Suppressor macrophage (primary cell): ENCODE results near the gene MCUB.

Experiments used
- DNase-seq, 4 experiments: peaks; one replicate each; pipeline ENCODE4 v3.0.0-alpha.2; 2020 to 2022

The MCUB gene

DNA sequence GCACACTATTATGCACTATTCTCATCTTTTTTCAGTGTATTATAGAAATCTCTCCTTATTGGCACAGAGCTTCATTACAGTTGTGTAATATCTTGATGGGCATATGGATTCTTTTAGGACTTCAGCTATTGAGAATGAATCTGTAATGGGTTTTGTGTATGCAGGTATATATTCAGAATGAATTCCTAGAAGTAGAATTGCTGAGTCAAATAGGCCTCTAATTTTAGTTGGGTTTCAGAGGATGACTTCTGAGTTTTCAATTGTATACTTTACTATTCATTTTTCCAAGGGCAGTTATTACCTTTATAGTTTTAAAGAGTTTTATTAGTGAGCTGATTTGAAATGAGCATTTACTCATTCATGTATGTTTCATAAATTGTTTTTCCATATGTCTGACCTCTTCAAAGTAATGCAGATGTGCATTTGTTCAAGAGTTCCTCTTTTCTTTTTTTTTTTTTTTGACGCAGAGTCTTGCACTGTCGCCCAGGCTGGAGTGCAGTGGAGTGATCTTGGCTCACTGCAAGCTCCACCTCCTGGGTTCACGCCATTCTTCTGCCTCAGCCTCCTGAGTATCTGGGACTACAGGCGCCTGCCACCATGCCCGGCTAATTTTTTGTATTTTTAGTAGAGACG is 123.7 kb downstream of the MCUB start:
- DNase-seq, result peak in 2 of 4 experiments; percentile 33 to 35

DNA sequence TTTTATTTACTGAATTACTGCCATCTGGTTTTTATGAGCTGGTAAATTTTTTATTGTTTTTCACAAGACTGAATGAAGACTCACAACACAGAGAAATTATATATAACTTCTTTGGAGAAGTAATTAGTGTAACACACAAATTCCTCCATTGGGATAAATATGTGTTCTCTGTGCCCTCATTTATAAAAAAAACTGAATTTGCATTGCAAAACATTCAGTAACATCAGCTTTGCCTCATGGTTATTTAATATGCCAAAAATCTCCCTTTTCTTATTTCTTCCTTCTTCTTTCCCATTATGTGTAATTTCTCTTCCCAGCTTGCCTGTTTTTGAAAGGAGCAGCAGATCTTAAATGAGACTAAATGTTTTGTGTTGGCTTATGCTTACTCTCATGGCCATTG is 124.7 kb downstream of the MCUB start:
- DNase-seq, result no peak

DNA sequence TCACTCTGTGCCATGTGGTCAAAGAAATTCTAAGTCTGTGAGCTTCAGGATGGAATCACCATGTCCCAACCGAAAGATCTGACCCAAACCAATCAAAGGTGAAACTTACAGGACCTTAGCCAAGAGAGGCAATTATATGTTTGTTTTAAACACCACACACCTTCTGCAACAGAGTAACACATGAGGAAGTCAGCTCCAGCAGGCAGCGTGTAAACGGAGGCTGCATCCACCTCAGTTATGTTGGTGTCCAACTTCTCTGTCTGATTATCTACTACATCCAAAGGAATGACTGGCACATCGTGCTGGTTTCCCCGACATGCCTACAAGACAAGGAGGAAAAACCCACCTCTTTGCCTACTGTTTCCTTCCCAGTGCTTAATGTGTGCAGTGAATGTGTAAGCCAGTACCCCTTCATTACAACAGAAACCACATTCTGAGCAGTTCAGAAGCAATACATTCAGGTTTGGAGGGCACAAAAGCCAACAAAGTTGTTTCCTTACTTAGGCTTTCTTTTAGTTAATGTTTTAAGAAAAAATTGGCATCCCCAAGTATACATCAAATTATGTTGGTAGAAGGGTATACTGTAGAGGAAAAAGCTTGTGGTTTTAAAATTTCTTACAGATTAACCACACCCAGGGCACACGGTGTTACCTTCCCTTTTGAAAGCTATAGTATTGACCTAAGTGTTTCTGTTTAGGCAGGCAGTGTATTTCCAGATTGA is 130.8 kb downstream of the MCUB start:
- no peak for DNase-seq

DNA sequence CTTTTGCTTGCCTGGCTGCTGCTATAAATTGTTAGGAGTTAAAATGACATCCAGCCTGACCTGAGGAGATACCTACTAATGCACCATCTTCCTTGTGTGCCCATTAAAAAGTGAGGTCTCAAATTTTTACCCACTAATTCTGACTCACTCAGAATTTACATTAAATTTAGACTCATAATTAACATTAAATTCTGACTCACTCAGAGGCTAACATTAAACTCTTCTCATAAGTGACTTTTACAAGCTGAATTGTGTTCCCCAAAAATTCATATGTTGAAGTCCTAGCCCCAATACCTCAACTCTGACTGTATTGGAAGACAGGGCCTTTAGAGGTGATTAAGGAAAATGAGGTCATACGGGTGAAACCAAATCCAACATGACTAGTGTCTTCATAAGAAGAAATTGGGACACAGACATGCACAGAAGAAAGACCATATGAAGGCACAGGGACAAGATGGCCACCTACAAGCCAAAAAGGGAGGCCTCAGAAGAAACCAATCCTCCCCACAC is 131.4 kb downstream of the MCUB start:
- no peak for DNase-seq

DNA sequence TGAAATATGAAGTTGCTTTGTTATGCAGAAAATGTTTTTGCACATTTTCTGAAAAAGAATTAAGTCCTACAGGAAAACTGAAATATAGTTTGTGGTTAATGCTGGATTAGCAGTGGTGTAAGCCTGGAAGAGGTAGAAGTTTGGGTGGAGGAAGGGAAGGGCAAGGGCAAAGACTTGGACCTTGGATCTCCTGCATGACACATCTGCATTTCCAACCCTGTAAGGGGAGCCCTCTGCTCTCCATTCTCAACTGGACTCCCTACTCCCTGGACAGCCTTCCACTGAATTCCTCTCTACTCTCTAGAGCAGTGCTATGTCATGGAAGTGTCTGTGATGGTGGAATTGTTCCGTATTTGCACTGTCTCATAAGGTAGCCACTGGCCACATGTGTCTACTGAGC is 138.6 kb downstream of the MCUB start:
- DNase-seq, result no peak

DNA sequence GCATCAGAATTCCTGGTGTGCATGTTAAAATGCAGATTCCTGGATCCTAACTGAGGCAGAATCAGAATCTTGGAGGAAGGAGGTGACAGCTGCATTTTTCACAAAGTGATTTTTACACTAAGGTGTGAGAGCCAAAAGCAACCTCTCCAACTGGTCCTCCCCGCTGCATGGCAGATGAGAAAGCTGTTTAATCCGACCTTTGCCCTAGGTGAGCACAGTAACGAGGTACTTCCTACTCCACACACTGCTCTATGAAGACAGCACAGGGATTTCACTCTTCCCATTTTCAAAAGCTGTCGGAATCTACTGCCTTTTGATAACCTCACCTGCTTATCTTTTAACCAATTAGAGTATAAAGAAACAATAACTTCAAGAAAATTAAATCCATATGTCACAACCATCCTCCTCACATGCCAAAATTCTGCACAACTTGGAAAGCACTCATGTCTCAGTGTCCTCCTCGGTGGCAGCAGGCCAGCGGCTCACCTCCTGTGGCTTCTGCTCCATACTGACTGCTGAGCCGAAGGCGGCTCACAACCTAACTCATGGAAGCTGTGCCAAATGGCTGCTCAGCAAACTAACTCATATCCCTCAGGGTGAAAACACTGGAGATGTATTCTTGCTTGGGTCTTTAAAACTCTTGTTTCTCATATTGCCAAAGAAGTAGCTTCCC is 139.6 kb downstream of the MCUB start:
- no peak for DNase-seq

DNA sequence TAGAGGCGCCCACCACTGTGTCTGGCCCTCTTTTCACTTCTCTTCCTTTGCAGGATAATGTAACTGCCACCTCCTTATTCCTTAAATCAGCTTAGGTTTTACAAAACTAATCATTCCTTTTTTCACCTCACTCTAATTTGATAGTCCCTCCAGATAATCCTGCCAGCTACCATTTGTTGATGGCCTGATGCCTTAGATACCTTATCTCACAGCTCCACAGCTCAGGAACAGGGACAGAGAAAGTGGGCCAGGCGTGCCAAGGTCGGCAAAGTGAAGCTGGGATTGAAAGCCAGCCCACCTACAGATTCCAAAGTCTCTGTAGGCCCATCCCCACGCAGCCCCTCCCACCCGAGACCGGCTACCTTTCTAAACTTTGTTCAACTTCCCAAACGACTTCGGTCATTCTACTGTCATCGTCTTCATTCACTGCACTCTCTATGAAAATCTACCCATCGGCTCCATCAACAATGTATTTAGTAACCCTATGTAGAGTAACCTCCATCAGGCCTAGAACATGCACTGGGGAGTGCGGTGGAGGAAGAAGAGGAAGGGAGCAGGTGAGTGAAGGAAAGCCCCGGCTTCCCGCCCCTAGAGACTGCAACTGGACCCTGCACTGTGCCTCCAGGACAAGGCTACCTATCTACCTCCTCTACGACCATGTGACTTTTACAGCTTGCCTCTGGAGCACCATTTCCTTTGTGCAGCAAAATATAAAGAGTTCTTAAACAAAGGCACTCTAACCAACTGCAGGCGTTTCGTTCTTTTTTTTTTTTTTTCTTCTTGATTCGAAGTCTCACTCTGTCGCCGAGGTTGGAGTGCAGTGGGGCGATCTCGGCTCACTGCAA is 141.7 kb downstream of the MCUB start:
- no peak for DNase-seq

DNA sequence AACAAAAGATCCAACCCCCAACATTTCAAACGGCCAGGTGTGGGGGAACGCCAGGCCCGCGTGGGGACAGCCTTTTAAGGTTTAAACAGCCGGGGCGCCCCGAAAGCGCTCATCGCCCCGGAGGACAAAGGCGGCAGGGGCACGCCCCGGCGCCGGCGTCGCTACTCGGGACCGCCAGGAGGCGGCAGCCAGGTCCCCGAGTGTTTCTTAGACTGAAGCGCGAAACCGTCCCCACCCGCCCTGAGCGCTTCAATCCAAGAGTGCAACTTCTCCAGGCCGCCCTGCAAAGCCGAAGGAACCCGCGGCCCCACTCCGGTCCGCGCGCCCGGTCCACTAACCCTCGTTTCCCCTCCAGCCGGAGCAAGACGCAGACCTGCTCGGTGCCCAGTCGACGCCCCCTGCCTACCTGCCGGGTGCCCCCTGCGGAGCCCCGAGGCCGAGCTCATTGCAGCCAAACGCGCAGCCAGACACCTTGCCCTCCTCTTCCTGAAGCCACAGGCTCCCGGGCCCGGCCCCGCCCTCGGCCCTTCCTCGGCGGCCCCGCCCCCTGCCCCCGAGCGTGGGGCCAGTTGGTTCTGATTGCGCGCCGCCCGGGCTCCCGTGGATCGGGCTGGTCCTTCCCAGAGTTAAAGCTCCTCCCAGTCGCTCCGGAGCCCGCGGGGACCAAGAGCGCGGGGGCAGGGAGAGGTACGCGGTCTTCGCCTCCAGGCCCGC is 143.1 kb downstream of the MCUB start, which contains the start of gene CASP6:
TSS of gene CASP6 (minus strand) at position 496 of the 714 bp plus-strand sequence. CDS start at position 446, 50 bp downstream.
- DNase-seq, result peak; percentile 82 to 94 (median 88)

DNA sequence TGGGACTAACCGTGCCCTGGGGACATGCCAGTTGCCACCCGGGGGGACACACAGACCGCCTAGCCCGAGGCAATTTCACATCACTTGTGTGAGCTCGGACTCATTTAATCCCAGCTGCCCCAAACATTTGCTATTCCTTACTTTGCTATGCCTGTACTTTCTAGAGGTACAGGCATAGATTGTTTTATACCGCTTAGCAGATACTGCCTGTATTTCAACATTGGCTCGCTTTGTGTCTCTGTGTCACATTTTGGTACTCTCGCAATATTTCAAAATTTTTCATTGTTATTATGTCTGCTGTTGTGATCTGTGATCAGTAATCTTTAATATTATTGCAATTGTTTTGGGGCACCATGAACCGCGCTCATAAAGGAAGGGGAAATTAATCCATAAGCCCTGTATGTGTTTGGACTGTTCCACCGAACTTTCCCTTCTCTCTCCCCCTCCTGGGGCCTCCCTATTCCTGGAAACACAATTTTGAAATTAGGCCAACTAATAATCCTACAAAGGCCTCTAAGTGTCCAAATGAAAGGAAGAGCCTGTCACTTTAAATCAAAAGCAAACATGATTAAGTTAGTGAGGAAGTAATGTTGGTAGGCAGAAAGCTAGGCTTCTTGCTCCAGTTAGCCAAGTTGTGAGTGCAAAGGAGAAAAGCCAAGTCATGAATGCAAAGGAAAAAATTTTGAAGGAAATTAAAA is 143.8 kb downstream of the MCUB start:
- DNase-seq, result peak in 3 of 4 experiments; percentile 28 to 55 (median 52)

DNA sequence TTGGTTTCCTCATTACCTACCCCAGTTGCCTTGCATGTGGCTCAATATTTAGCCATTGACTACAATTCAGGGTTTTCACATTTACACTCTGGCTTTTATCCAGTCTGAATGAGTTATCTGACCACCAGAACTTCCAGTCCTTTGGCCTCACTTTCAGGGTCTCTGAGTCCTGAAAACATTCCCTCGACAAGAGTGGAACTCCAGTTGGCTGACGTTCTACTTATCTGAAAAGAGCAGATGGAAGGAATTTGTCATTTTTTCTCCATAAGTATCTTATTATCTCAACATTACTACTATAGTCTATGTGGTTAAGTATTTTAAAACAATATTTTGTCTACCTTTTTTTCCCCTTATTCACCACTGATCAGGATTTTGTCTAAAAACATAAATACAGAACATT is 148.4 kb downstream of the MCUB start:
- no peak for DNase-seq

DNA sequence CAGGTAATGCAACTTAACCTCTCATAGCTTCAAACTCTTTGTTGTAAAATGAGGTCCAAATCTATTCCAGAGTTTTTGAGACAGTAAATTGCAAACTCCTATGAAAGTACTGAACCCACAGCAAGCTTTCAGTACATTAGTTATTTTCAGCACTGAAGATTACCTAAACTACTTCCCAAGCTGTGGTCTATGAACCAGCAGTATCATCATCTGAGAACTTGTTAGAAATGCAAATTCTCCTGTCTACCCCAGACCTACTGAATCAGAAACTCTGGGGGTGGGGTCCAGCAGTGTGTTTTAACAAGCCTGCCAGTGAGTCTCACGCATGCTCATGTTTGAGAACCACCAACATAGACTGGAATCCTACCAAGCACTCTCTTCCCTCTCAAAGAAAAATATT is 148.9 kb downstream of the MCUB start:
- DNase-seq, result no peak

DNA sequence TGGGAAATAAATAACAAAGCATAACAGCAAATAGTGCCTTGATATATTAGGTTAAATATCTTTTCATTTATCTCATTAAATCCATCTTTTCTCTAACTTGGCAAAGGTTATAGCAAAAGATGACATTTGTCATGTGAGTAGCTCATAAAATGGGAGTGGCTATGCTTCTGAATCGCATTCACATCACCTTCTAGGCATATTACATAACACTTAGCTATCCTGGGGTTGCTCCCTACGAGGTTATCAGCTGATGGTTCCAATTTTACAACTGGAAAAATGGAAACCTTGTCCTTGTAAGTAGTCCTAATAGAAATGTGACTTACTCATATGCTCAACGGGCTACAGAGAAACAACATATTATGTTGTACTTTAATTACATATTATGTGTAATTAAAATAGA is 153.5 kb downstream of the MCUB start:
- DNase-seq, result no peak

DNA sequence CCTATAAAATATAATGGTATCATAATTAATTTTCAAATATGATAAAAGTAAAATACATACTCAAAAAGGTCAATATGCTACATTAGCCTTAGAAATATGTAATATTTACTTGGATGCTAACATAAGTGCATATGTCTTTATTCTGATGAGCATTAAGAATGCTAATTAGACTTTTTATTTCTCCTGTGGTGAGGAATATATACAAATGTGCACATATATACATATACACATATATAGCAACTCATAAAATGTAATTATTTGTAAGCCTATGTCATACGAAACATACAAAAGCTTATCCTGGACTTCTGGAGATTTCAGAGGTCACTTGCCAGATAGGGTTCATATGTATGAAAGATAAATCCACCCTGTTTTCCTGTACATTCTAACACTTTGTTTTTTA is 158.7 kb downstream of the MCUB start:
- no peak for DNase-seq

DNA sequence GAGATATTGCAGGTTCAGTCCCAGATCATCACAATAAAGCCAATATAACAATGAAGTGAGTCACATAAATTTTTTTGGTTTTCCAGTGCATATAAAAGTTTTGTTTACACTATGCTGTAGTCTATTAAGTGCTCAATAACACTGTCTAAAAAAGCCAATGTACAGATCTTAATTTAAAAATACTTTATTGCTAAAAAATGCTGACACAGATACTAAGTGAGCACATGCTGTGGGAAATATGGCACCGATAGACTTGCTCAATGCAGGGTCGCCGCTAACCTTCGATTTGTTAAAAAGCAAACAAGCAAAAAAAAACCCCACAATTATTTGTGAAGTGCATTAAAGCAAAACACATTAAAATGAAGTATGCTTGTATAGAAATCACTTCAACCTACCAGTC is 159.6 kb downstream of the MCUB start:
- no peak for DNase-seq

DNA sequence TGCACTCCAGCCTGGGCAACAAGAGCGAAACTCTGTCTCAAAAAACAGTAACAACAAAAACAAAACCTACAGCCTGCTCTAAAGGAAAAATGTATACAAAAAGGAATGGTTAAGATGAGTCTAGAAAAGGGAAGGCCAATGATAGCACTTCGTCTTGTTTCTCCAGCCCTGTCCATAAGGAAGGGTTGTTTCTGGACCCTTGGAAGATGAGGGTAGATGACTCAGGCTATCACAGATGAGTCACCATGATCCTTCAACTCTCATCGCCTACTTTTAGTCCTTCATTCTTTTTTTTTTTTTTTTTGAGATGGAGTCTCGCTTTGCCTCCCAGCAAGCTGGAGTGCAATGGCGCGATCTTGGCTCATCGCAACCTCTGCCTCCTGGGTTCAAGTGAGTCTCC is 161.0 kb downstream of the MCUB start:
- no peak for DNase-seq

DNA sequence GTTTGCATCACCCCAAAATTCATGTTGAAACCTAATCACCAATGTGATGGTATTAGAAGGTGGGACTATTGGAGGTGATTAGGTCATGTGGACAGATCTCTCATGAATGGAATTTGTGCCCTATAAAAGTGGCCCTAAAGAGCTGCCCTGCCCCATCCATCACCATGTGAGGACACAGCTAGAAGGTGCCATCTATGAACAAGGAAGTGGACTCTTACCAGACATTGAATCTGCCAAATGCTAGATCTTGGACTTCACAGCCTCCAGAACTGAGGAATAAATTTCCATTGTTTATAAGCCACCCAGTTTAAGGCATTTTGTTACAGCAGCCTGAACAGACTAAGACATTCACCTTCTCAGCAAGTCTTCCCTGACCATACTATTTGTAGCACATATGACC is 162.3 kb downstream of the MCUB start:
- no peak for DNase-seq

DNA sequence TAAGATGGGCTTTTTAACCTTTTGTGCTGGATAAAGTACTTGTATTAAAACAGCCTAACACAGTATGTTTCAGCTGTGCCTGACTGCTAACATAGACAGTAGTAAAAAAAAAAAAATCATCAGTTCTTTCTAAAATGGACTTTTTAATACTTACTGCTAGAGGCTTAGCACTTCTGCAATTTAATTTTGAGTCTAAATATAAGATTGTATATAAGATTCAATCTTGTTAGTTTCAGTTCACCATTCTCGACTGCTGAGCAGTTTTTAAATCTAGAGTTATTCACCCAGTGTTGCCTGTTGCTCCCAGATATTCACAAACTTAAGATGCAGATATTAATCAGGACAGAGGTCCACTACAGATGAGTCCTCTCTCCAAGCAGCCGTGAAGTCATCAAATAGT is 163.1 kb downstream of the MCUB start:
- DNase-seq, result peak in 2 of 4 experiments; percentile 23 to 30

DNA sequence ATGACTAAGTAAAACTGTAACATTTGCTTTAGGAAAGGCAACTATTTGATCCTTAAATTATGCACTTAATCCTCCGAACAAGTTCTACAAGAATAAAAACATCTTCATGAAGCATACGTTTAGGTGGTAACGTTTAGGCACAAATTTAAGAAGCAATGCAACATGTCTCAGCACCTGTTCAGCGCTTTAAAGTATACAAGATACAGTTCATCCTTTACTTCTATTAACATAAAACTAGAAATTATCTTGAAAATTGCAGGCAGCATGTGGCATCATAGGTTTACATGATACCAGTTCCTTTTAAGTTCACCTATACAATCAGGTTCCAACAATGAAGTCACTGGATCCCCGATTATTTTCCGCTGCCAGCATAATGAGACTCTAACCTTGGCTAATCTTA is 168.3 kb downstream of the MCUB start:
- no peak for DNase-seq

DNA sequence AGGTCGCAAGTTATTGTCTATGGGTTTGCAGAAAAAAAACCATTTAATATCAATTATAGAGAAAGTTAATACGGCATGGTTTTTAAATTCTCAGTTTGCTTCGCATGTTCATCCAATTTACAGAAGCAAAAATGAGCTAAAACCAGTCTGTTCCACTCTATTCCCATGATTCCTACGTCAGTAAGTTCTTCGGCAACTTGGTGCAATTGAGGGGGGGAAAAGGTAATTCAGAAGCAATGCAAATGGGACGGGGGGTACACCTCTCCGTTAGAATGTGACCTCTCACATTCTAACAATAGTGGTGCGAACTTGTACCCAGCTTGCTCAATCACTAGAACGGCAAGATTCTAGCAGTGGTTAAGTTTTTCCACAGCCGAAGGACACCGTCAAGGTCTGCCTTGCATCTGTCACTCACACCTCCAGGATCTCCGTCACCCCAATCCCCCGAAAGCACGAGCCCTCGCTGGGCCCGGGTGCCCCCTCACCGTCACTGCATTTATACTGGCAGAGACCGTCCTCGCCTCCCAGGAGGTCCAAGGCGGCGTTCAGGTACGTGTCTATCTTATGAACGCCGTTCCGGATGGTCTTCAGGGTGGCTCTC is 169.2 kb downstream of the MCUB start:
- DNase-seq, result peak in 1 of 4 experiments; percentile 12

DNA sequence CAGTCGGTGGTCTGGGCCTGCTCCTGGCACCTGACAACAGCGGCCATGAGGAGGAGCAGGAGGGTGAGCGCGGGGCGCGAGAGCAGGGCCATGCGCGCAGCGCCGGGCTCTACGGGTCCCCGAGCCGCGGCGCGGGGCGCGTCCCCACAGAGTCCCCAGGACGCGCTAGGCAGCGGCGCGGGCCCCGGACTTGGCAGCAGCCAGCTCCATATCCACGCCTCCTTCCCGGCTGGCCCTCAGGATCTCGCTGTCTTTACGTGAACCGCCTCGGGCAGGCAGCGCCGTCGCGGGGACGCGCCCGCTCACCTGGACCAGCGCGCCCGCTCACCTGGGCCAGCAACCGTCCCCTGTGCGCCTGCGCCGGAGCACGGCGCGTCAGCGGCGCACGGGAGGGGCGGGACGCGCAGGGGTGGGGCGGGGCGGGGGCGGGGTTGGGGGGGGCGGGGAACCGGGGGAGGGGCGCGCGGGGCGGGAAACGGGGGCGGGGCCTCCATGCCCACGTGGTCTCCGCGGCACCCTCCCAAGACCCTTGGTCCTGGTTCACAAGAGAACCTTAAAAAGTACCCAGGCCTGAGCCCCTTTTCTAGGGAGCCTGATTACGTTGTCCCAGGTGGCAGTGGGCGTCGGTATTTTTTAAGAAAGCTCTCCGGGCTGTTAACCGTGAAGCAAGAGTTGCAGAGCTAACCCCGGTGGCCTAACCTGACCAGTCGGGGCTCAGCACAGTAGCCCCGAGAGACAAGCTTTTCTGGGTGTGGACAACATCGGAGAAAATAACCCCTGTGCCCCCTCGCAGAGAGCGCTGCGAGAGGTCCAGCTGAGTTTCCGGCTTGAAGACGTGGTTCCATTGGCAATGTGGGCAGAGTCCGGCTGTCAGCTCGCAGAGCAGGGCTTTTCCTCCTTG is 169.9 kb downstream of the MCUB start, which contains the start of gene PLA2G12A:
TSS of gene PLA2G12A (minus strand) at position 353 of the 901 bp plus-strand sequence. CDS start at position 92, 261 bp downstream.
- DNase-seq, result peak; percentile 52 to 88 (median 72)
